Fibroblast of skin of left quadriceps (primary cell): Measurements from ENCODE around the gene CHRFAM7A.
"Not testable (repeated sequence)": the region's sequence is repeated elsewhere in the genome, so short reads cannot be mapped to it uniquely, and the experiment has no call there.

Source experiments
- DNase-seq, 2 experiments: peaks; one replicate each; pipeline ENCODE4 v3.0.0-alpha.2; 2013; ENCODE audit warnings: low read depth in 2 of 2

The CHRFAM7A gene

DNA sequence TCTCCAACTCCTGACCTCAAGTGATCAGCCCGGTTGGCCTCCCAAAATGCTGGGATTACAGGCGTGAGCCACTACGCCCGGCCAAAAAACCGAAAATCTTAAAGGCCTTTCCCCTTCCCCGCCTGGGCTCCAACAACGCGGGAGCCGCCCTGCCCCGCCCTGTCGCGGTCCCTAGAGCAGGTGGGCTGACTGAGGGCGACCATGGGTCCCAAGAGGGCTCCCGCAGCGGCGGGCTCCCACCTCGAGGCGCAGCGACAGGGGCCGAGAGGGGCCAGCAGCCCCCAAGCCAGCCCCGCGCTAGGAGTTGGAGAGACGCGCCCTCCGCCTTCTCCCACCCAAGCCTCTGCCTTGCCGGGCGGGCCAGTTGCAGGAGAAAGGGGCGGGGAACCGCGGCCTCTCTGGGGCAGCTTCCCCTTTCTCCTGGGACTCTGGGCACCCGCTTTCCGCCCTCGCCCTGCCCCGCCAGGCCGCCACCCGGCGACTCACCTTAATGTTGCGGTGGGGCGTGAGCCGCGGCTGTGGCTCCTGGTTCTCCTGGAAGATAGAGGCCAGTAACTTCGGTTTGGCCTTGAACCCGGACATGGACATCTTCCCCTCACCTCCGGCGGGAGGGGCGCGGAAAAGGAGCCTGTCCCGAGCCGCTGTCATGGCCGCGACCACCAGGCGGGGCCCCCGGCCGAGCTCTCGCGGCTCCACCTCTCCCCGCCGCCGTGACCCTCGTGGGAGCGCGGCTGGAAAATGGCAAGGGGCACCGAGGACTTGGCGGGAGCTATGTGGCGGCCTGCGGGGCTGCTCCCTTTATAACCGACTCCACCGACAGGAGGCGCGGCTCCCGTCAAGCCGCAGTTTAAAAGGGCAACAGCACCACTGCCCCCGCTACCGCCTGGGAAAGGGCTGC is at the start of gene CHRFAM7A:
TSS of gene CHRFAM7A (minus strand) at position 775 of the 898 bp plus-strand sequence. CDS start 10,189 bp downstream, outside the sequence.
- not testable (repeated sequence) for DNase-seq

DNA sequence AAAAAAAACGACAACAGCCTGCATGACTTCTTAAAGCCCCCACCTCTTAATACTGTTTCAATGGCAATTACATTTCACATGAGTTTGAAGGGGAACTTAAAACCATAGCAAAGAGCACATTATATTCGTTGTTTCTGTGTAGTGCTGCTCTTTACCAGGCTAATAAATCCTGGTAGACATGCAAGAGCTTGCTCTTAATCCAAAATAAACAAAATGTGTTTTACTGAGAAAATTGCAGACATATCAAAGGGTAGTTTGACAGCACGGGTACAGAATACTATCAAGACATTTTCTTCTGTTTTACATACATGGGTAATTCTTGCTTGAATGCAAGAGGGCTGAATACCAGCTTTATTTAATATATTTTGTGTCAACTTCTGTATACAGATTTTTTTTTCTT is 45.0 kb upstream of the CHRFAM7A start:
- DNase-seq = not testable (repeated sequence)

DNA sequence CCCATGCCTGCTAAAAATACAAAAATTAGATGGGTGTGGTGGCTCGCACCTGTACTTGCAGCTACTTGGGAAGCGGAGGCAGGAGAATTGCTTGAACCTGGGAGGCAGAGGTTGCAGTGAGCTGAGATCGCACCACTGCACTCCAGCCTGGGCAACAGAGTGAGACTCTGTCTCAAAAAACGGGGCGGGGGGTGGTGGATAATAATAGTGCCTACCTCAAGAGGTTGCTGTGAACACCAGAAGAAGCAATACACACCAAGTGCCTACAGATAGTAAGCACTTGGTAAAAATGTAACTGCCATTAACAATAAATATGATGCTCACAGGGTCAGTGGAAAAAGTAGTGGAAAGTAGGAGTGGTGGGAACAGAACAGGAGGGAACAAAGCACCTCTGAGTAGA is 42.5 kb upstream of the CHRFAM7A start:
- not testable (repeated sequence) for DNase-seq

DNA sequence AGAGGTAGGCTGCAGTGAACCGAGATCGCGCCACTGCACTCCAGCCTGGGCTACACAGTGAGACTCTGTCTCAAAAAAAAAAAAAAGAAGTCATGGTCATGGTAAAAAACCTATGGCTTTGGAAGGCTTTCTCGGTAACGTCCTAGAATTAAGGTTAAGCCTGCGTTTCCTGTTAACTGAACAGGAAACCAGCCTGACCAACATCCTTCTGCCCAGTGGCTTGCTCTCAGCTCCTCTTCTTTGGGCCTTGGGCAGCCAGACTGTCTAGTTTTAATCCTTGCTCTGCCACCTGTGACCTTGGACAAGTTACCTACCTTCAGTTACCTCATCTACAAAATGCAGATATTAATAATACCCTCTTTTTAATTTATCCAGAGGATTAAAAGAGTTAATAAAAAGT is 27.4 kb upstream of the CHRFAM7A start:
- not testable (repeated sequence) for DNase-seq

DNA sequence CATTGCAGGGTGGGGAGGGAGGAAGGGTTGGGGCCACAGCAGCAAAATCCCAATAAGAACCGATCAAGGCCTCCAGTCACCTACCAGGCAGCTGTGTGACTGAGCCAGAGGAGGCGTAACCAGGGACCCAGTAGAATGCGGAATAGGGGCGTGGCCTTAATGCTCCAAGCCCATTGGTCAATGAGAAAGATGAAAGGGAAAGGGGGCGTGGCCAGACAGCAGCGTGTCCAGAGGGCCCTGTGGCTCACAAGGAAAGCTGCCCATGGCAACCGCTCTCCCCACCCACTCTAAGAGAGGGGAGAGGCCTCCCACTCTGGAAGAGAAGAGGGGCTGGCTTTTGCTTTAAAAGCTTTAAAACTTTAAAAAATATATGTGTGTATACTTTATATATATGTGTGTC is 20.8 kb upstream of the CHRFAM7A start, which contains the start of gene GOLGA8R:
TSS of gene GOLGA8R (minus strand) at position 101 of the 400 bp plus-strand sequence. CDS start at position 3, 98 bp downstream.
- DNase-seq = not testable (repeated sequence)

DNA sequence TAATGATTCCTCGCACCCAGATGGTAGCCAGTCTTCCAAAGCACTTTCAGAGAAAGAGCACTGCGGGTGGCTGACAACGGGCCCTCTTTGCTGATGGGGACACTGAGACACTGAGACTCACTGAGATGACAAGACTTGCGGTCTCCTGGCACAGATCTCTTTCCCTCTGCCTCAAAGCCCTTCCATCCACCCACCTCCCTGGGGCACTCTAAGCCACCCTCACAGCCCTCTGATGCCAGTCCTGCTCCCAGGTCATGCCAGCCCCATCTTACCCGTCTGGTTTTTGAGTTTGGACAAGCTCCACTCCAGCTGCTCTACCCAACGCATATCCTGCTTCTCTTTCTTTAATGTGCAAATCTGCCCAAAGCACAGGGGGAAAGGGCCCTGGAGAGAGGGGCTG is 14.3 kb upstream of the CHRFAM7A start:
- DNase-seq = not testable (repeated sequence)

DNA sequence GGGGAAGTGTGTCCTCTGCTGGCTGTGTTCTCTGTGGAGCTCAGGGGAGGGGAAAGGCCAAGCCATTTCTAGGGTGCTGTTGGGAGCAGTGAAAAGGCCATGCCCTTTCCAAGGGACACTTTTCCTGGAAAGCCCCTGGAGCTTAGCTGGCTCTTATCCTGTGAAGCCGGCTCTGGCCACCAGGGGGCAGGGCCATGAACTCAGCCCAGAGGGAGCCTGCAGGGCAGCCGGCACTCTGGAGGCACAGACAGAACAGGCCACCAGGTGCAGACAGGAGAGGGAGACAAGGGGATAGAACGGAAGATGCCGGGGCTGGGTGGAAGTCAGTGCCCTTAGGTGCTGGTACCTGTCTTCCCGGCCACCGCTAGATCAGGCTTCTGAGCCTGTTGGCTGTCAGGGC is 5.6 kb upstream of the CHRFAM7A start:
- not testable (repeated sequence) for DNase-seq

DNA sequence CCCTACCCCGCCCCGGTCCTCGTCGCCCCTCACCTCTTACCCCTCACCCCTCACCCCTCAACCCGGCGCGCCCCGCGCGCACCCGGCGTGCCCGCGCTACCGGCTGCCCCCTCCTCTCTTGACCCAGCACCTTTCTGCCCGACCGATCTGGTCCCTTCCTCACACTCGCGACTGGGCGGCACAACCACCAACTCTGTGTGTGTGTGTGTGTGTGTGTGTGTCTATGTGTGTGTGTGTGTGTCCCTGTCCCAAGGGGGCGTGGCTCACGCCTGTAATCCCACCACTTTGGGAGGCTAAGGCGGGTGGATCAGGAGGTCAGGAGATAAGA is 288 bp upstream of the CHRFAM7A start:
- not testable (repeated sequence) for DNase-seq

DNA sequence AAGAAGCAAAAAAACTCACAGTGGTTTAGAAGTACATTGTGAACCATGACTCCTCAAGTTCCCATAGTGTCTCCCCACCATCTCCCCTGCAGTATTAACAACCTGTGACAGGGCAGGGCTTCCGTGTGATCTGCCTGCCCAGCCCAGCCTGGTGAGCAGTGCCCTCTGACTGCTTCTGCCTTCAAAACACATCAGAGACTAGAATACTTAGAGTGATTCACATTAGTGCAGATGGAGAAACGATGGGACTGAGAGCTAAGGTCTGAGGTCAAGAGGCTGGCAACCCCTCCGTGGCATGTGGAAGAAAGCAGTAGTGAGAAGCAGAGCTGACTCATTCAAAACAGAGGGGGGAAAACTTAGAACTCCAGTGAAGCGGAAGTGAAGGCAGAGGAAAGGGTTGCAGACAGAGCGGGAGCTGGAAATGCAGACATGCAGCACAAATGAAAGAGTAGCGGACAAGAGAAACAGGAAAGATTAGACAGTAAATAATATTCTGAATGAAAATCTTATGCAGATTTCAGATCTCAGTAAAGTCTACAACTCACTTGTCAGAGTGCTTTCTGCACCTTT is 6.9 kb downstream of the CHRFAM7A start:
- DNase-seq = not testable (repeated sequence)

DNA sequence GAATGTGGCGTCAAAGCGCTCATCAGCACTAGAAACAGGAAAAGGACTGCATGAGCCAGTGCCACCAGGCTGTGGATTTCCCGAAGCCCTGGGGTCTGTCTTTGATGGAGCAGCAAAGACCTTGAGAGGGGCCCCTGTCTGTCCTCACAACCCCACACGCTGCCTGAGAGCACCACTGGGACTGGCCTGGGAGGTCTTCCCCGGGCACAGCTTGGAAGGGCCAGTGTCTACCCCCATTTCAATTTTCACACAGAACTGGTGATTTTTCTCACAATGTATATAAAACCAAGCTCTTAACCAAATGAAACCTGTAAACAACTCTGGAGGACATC is 16.3 kb downstream of the CHRFAM7A start:
- DNase-seq = not testable (repeated sequence)

DNA sequence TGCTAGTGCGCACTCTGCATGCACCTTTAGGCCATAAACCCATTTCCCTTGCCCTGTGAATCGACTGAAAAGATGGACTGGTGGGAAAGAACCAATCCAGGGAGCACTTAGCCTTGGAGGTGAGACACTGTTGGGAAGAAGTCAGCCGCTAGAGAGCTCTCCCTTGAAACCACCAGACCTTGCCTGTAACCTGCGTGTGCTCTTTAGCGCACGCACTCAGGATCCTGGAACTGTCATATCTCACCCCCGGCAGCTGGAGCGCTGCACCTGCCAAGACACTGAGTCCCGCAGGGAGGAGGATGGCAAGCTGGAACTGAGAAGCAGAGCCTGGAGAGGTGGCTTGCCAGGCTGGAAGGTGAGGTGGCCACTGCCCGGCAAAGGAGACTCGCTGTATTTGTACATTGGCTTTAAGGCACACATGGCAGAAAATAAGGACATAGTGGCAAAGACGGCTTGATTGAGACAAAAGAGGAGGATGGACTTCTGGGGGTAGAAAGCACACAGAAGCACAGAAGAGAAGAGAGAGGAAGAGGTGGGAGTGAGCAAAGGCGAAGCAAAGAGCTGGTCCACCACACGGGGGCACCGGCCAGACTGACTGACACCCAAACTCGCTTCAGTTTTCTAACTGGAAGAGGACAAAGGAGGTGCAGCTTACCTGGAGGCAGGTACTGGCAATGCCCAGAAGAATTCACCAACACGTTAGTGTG is 16.8 kb downstream of the CHRFAM7A start:
- not testable (repeated sequence) for DNase-seq

DNA sequence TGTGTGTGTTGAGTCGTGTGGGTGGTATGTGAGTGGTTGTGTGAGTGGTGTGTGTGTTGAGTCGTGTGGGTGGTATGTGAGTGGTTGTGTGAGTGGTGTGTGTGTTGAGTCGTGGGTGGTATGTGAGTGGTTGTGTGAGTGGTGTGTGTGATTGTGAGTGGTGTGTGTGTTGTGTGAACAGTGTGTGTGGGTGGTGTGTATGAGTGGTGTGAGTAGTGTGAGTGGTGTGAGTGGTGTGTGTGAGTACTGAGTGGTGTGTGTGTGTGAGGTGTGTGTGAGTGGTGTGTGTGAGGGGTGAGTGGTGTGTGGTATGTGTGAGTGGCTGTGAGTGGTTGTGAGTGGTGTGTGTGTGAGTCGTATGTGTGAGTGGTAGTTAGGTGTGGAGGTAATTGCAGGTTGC is 17.5 kb downstream of the CHRFAM7A start:
- DNase-seq = not testable (repeated sequence)

DNA sequence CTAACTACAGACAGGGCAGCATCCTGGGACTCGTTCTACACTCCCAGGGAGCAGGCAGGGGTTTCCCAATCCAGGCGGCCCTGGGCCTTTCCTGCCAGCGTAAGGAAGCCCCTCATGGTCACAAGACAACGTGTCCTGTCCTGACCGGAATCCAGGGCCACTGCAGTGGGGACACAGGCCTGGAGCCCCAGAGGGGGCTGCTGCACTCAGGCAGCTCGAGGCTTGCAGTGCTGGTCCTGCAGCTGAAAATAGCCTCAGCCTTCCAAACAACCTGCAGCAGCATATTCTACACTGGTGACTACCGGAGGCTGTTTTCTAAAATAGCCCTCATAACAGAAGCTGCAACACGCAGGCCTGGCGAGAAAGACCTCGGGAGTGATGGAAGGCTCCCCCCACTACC is 18.5 kb downstream of the CHRFAM7A start:
- not testable (repeated sequence) for DNase-seq

DNA sequence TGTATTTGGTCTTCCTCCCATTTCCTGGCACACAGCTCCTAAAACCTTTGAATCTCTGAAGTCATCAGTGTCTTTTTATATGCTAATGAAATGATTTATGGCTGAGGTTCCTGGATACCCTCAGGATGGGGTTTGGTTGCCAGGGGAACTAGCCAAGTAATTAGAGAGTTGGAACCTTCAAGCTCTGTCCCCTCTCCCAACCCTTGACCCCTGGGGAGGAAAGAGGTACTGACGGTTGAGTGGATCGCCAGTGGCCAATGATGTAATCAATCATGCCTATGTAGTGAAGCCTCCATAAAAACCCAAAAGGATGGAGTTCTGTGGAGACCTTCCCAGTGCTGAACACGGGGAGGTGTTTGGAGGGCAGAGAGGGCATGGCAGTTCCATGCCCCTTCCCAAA is 25.1 kb downstream of the CHRFAM7A start:
- DNase-seq = not testable (repeated sequence)

DNA sequence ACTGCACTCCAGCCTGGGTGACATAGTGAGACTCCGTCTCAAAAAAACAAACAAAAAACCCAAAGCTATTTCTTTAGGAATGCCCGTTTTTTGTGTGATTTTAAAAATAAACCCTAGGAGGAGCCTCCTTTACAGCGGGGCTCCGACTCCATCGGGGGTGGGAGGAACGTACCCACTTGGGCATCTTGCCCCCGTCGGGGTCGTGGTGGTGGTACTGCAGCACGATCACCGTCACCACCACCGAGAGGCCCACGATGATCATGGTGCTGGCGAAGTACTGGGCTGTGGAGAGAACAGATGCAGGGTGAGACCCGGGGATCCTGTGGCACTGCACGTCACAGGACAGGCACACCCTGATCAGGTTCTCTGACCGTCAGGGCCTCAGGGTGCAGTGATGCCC is 26.1 kb downstream of the CHRFAM7A start:
- not testable (repeated sequence) for DNase-seq

DNA sequence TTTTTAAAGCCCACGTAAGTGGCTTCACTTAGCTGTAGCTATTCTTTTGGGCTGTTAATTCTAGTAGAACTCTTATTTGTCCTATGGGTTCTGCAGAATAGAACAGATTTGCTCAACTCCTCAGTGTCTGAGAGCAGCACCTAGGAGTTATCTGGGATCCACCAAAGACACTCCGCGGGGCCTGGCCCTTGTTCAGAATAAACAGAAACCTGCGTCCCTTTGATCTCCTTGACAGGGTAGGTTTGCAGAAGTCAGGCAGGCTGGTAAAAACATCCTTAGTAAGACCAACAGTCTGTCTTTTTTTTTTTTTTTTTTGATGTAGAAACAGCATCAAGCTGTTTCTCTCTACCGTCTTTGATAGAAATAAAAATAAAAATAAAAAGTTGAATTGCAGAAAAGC is 31.9 kb downstream of the CHRFAM7A start:
- DNase-seq = not testable (repeated sequence)

DNA sequence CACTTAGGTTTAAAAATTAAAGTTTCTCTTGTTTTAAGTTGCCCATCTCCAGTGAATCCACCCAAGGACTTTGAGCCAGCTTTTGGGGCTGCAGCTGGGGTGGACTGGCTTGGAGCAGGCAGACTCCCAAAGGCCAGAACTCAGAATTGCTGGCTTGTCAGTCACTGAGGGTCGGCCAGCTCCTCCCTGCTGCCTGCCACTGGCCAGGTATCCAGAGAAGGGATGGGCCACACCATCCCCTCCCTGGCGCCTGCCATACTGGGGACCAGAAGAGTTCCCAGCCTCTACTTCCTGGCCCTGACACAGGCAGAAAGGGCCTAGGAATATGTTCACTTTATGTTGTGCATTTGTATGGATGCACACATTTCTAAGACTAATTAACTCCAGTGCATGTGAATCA is 32.4 kb downstream of the CHRFAM7A start:
- DNase-seq = not testable (repeated sequence)

DNA sequence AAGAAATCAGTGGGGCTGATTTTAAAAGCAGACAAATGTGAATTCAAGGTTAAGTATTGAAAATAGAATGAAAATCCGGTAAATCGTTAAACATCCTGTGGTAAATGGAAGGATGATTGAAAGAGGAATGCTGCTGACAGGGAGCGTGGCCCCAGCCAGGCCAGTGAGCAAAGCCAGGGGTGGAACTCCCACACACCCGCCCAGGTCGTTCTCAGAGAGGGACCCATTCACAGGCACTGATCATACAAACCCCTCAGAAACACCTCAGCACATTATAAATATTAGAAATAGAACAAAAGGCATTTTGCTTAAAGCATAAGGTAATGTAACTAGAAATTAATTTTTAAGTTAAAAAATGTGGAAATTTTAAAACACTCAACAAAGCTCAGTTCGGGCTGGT is 38.3 kb downstream of the CHRFAM7A start:
- DNase-seq = not testable (repeated sequence)

DNA sequence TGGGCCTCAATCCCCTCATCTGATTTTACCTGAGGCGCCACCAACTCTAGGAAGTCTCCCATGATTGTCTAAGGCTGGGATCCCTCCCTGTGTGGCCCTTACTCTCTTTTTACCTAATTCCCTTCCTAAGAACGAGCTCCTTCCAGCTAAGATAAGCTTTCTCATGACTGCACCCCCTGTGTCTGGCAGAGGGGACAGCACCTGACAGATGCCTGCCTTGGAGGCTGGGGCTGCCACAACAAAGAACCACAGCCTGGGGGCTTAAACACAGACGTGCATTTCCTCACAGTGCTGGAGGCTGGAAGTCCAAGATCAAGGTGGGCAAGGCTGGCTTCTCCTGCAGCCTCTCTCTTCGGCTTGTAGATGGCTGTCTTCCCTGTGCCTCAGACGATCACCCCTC is 43.5 kb downstream of the CHRFAM7A start:
- not testable (repeated sequence) for DNase-seq

DNA sequence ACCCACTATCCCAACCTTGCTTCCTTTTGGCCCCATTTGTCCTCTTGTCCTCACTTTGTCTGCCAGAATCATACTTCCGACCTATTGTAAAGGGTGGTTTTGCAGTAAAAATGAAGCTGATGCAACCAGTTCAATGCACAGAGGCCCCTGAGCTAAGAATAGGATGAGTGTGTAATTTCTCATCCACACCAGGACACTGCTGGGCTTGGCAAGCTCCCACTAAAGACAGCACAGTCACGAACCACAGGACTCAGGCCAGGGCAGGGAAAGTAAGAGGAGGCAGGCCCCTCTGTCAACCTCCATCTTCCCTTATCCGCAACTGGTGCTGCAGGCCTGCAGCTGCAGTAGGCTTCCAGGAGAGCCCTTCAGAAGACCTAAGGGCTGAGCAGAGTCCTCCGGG is 56.8 kb downstream of the CHRFAM7A start:
- DNase-seq = not testable (repeated sequence)

DNA sequence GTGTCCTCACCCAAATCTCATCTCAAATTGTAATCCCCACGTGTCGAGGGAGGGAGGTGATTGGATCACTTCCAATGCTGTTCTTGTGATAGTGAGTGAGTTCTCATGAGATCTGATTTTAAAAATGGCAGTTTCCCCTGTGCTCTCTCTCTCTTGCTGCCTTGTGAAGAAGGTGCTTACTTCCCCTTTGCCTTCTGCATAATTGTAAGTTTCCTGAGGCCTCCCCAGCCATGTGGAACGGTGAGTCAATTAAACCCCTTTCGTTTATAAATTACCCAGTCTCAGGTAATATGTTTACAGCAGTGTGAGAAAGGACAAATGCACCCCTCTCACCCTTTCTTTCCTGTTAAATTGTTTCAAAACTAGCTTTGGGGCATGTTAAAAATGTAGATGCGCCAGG is 59.2 kb downstream of the CHRFAM7A start:
- DNase-seq = not testable (repeated sequence)

DNA sequence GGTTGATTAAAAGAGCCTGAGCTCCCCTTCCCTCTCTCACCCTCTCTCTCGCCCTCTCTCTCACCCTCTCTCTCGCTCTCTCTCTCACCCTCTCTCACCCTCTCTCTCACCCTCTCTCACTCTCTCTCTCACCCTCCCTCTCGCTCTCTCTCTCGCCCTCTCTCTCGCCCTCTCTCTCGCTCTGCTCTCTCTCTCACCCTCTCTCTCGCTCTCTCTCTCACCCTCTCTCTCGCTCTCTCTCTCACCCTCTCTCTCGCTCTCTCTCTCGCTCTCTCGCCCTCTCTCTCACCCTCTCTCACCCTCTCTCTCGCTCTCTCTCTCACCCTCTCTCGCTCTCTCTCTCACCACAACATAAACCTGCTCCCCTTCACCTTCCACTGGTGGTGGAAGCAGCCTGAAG is 67.2 kb downstream of the CHRFAM7A start:
- not testable (repeated sequence) for DNase-seq
